NB4 (cell line): ENCODE data around the gene CLSTN1.

Source experiments
- DNase-seq: peaks from one replicate; pipeline ENCODE4 v3.0.0; 2010; ENCODE audit warnings: low read depth
- H3K4me3 ChIP-seq: one replicate; pipeline ENCODE4 v1.5.1; 2011; ENCODE audit warnings: mild to moderate bottlenecking, low read depth, low read length, moderate library complexity
- MYC ChIP-seq: IDR thresholded peaks from 2 replicates; pipeline ENCODE4 v1.6.1; 2011; ENCODE audit warnings: low read depth, low read length
- POLR2A ChIP-seq: IDR thresholded peaks from 2 replicates; pipeline ENCODE4 v1.6.1; 2011; ENCODE audit warnings: mild to moderate bottlenecking; ENCODE audit not compliant: insufficient read length; ENCODE audit errors: extremely low read depth
- TF ChIP-seq, protein P1 (sequence below): IDR thresholded peaks from 2 replicates; pipeline ENCODE4 v1.6.1; 2011; ENCODE audit warnings: low read depth, low read length
- TF ChIP-seq, protein P2 (sequence below): IDR thresholded peaks from one replicate; pipeline ENCODE4 v1.5.1; 2012; ENCODE audit warnings: low read depth, low read length

The CLSTN1 gene

DNA sequence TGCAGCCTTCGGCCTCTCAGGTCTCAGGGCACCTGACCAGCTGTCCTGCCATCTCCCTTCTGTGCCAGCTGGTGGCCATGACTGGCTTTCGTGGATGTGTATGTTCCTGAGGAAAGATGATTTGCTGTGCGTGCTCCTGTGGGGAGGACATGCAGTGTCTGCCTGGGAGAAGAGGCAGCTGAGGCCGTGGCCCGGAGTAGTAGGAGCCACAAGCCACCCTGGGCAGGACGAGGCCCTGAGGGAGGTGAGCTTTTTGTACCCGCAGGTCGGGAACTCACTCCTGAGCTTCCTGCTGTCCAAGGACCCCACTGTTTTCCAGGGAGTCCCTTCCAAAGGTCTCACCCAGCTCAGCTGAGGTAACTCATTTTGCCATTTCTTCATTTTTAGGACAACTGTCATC, 113.7 kb downstream of the CLSTN1 start:
- DNase-seq, result no peak
- TF ChIP-seq MYC, result no peak
- TF ChIP-seq, protein P1, sequence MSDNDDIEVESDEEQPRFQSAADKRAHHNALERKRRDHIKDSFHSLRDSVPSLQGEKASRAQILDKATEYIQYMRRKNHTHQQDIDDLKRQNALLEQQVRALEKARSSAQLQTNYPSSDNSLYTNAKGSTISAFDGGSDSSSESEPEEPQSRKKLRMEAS, result no peak
- TF ChIP-seq, protein P2, sequence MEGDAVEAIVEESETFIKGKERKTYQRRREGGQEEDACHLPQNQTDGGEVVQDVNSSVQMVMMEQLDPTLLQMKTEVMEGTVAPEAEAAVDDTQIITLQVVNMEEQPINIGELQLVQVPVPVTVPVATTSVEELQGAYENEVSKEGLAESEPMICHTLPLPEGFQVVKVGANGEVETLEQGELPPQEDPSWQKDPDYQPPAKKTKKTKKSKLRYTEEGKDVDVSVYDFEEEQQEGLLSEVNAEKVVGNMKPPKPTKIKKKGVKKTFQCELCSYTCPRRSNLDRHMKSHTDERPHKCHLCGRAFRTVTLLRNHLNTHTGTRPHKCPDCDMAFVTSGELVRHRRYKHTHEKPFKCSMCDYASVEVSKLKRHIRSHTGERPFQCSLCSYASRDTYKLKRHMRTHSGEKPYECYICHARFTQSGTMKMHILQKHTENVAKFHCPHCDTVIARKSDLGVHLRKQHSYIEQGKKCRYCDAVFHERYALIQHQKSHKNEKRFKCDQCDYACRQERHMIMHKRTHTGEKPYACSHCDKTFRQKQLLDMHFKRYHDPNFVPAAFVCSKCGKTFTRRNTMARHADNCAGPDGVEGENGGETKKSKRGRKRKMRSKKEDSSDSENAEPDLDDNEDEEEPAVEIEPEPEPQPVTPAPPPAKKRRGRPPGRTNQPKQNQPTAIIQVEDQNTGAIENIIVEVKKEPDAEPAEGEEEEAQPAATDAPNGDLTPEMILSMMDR, result no peak
- TF ChIP-seq POLR2A, result no peak
- no peak overlapping the region for H3K4me3 ChIP-seq

DNA sequence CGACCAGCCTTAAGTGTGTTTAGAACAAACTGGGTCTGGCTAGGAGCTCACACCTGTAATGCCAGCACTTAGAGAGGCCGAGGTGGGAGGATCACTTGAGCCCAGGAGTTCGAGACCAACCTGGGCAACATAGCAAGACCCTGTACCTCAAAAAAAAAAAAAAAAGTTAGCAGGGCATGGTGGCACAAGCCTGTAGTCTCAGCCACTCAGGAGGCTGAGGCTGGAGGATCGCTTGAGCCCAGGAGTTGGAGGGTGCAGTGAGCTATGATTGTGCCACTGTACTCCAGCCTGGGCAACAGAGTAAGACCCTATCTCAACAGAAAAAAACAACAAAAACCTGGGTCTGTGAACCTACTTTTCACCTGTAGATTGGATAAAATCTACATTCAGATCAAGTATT, 117.6 kb downstream of the CLSTN1 start:
- H3K4me3 ChIP-seq, result no peak overlapping the region
- no peak for DNase-seq
- TF ChIP-seq, protein P2, result no peak
- TF ChIP-seq, protein P1, result no peak
- TF ChIP-seq MYC (no peak), POLR2A (no peak)

- H3K4me3 ChIP-seq, result no peak overlapping the region
- DNase-seq, result no peak
- TF ChIP-seq MYC, result no peak
Observed at GRCh38 chr1:9705337-9706093, 118.2 kb downstream of the CLSTN1 start.

DNA sequence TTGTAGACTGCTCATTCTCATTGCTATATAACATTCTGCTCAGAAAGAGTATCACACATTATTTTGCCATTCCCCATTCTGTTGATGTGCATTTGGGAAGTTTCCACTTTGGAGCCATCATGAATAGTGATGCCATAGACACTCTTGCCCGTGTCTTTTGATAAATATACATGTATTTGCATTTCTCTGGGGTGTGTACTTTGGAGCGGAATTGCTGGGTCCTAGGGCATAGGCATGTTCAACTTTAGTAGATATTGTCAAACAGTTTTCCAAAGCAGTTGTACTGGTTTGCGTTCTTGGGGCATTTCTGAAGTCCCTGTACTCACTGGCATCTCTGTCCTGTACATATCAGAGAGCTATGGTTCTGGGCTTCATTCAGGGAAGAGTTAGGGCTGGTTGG, 120.1 kb downstream of the CLSTN1 start:
- DNase-seq, result no peak
- TF ChIP-seq POLR2A (no peak), MYC (no peak)
- TF ChIP-seq, protein P1, result no peak
- TF ChIP-seq, protein P2, result no peak
- no peak overlapping the region for H3K4me3 ChIP-seq

DNA sequence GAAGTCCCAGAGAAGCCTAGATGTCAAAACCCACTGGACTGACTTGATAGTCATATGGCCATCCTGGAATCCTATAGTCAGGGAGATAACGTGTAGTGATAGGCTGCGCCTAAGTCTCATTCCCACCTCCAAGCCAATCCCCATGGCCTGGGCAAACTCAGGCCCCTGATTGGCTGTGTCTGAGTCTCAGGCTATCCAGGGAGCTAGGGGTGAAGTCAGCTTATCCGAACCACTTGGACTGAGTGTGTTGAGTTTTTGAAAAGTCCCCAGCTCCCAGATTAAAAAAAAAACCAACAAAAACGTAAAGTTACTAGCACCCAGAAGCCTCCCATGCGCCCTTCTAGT, 120.6 kb downstream of the CLSTN1 start:
- no peak overlapping the region for H3K4me3 ChIP-seq
- no peak for TF ChIP-seq MYC
- no peak for TF ChIP-seq POLR2A
- TF ChIP-seq, protein P1, result no peak
- TF ChIP-seq, protein P2, result no peak
- no peak for DNase-seq

DNA sequence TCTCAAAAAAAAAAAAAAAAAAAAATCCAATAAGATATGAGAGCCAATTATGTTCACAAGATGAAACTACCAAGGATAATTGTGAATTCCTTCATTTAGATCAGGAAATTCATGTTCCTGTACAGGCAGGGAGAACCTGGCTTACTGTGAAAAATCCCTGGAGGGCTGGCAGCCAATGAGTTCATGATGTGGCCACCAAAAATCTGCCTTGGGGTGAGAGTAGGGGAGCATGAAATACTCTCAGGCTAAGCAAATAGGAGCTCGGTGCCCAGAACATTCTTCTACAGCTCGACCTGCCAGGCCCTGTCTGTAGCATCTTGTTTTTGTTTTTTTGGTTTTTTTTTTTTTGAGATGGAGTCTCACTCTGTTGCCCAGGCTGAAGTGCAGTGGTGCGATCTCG, 122.1 kb downstream of the CLSTN1 start:
- TF ChIP-seq POLR2A, result no peak
- TF ChIP-seq, protein P2, result no peak
- TF ChIP-seq, protein P1, result no peak
- no peak overlapping the region for H3K4me3 ChIP-seq
- DNase-seq, result no peak
